VCaP (cell line): ENCODE data around the gene CELSR2.

Experiments used
- H3K27ac ChIP-seq: fragments of 450-650 bp; 2 replicates; pipeline ENCODE4 v1.5.1; 2017
- CTCF ChIP-seq: fragments of 450-650 bp; conservative IDR thresholded peaks from 2 replicates; pipeline ENCODE4 v1.5.1; 2017; ENCODE audit warnings: mild to moderate bottlenecking, moderate library complexity

CELSR2 gene

GRCh38 chr1:109248797-109249629 is at the start of gene CELSR2:
Gene CELSR2, plus strand, starts transcription at chr1:109249539. Its CDS starts 541 bp downstream, at chr1:109250080.
- peak within 1 kb of the TSS; percentile 64; the same call in 1 of the 2 replicates for H3K27ac ChIP-seq
- no peak for TF ChIP-seq CTCF

- no peak for TF ChIP-seq CTCF
Observed at GRCh38 chr1:109199710-109200109, 49.6 kb upstream of the CELSR2 start.

GRCh38 chr1:109201123-109201703 is 48.1 kb upstream of the CELSR2 start:
- TF ChIP-seq CTCF: peak; percentile 44; the same call in 1 of the 2 replicates
- no peak overlapping the region for H3K27ac ChIP-seq

More at GRCh38 chr1:109199710-109200109, 49.6 kb upstream of the CELSR2 start:
- no peak overlapping the region for H3K27ac ChIP-seq

GRCh38 chr1:109204484-109204883 is 44.9 kb upstream of the CELSR2 start:
- H3K27ac ChIP-seq: no peak overlapping the region
- TF ChIP-seq CTCF: no peak

- H3K27ac ChIP-seq: no peak overlapping the region
- no peak for TF ChIP-seq CTCF
Observed at GRCh38 chr1:109206339-109206738, 43.0 kb upstream of the CELSR2 start.

GRCh38 chr1:109207467-109208103 is 41.8 kb upstream of the CELSR2 start:
- TF ChIP-seq CTCF: no peak
- H3K27ac ChIP-seq: no peak overlapping the region

GRCh38 chr1:109208394-109208793 is 40.9 kb upstream of the CELSR2 start:
- TF ChIP-seq CTCF: no peak
- H3K27ac ChIP-seq: no peak overlapping the region
